DMS114 treated with DMSO at 0.1 percent for 48 hours (cell line): ENCODE measurements around the gene LTA4H.
"Not testable (repeated sequence)": the region's sequence is repeated elsewhere in the genome, so short reads cannot be mapped to it uniquely, and the experiment has no call there.

Source experiments
- DNase-seq: peaks from one replicate; lab custom pipeline; 2025; ENCODE audit not compliant: unreplicated experiment; lab: John Stamatoyannopoulos, UW

The LTA4H gene

DNA sequence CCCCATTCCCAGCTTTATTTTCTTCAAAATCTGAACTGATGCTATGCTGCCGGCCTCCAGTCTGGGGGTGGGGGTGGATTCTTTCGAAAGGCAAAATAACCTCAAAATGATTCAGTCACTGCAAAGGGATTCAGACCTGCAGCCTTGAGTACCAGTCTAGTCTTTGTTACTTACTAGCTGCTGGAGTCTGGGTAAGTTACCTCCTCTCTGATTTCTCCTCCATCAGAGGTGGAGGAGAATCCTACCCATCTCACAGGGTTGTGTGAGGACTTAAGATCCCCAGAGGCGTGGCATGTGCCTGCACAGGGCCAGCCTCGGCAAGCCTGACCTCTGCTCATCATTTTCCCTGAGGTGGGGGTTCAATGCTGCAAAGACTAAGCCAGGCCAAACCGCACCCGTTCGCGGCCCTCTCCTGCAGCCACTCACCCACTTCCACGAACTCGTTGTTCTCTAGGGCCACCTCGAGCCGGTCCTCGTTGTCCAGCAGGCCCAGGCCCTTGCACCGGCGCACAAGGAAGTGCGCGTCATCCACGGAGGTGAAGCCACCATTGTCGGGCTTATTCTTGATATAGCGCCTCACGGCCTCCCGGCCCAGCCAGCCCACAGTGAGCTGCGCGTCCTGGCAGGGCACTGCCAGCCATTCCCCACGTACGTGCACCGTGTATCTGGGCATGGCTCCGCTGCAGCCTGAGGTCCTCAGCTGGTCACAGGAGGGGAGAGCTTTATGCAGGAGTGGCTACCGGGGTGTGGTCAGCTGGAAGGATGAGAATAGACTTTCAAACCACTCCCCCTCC is 40.0 kb downstream of the LTA4H start:
- DNase-seq, result no peak

DNA sequence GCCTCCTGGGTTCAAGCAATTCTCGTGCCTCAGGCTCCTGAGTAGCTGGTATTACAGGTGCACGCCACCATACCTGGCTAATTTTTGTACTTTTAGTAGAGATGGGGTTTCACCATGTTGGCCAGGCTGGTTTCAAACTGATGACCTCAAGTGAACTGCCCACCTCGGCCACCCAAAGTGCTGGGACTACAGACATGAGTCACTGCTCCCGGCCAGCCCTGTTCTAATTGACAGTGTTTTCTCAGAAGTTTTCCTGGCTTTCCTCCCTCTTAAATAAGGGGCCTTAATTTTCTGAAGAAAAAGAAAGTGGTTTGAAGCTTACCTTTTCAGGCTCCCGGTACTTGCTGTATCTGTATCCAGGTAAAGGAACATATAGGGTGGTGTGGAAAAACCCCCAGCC is 40.9 kb downstream of the LTA4H start:
- DNase-seq, result no peak

DNA sequence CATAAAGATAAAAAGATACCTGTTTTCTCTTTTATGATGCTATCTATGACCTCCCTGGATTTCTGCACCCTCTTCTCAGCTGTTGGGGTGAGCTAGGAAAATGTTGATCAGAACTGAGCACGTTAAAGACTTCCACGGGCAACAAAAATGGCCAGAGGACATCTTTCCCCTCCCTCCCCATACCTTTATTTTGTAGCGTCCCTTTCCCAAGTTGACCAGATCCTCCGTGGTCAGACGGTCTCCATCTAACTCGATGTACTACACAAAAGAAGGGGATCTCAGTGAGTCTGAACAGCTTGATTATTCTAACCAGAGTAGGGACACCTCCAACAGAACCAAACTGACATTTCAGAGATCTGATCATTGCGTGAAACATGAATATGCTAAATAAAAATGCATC is 41.5 kb downstream of the LTA4H start:
- DNase-seq, result no peak

DNA sequence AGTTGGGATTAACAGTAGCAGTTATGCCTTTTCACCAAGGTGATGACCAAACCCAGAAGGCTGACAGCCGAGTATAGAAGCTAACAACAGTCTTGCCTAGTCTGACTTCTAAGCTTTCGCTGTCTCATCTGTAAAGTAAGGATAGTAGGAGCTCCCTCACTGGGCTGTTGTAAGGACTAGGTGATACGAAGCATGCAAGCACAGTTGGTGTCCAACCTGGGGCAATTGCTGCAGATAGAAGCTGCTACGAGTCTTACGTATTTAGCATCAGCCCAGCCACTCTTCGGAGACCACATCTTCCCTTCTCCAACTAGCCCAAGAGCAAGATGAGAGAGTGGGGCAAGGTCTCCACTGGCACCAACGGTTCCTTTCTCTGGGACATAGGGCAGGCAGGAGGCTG is 45.3 kb downstream of the LTA4H start:
- no peak for DNase-seq

DNA sequence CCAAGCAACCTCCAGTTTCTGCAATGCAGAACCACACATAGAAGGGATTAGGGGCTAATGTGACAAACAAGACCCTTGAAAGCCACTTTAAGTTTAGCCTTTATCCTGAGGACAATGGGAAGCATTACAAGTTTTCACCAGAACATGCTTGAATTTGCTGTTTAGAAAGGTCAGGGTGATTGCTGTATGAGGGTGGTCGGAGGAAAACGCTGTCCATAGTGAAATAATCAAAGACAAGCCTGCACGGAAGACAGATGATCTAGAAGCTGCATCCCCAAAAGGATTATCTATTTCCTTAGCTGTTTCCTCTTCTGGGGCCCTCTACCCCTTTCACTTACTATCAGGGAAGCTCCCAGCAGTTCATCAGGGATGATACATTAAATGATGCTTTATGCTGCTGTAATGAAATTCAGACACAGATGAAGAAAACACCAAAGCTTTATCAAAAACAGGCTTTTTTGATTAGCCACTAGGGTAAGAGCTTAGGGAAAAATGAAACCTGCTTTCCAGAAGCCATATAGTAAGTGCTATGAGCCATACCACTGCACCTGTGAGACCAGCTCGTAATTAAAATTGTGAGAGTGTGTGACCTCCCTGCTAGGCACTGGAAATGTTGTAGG is 45.8 kb downstream of the LTA4H start:
- no peak for DNase-seq

DNA sequence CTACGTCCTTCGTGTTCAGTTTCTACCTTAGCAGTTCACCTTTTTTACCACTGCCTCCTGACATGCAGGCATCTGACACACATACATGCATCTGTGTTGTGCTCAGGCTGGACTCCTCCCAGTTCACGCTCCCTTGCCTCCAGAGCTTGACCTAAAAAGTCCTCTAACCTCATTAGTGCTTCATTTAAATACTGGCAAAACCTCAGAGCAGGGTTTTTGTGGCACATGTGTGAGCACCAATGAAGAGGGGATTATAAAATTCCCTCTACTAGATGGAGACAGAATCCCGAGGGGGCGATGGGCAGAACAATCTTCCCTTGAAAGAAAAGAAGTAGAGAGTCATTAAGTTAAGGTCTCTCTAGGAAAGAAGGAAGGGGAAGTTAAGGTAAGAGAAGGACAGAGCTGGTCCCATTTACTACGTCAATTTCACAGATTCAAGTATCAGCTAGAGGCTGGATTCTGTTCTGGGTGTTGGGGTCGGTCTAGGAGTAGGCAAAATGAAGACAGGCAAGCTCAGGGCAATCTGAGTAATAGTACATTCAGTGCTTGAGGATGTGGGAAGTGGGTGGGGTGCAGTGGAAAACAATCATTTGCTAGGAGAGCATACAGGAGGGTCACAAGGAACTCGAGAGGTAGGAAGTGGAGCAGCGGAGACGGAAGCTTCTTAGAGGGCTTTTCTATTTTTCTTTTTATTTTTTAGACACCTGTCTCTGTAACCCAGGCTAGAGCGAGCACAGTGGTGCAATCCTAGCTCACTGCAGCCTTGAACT is 46.7 kb downstream of the LTA4H start:
- DNase-seq, result no peak

DNA sequence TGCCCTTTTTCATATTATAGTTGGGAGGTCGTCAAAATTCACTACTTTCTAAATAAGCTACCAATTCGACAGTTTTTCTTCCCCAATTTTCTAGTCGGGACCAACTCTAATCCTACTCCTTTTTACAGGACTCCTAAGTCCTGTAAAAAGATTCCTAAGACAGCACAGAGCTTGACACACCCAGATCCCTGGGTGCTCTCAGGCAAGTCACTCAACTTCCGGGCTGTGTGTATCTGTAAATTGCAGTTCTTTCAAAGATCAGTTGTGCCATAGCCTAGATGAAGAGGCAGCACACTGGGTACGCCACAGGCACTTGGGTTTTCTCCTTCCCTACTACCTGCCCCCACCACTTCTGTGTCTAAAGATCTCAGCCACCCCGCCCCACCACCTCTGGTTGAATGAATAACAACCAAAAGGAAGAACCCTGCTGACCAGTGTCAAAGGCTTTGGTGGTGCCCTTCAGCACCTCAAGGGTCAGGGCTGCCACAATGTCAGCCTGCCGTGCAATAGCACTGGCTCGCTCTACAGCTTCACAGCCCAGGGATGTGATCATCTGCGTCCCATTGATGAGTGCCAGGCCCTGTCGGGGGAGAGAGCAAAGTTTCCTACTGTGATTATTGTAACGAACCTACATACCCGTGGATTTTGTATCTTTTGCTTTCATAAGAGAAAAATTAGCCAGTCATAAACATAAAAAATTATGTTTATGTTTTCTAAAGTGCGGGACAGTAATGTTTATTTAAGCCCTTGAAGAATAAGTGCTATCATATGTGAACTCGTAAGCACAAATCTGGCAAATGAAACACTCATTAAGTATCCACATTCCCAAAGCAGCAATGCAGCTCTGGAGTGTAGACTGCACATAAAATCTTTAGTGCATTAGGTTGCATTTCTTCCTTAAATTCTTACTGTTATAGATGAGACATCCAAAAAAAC is 48.5 kb downstream of the LTA4H start:
- DNase-seq, result no peak

DNA sequence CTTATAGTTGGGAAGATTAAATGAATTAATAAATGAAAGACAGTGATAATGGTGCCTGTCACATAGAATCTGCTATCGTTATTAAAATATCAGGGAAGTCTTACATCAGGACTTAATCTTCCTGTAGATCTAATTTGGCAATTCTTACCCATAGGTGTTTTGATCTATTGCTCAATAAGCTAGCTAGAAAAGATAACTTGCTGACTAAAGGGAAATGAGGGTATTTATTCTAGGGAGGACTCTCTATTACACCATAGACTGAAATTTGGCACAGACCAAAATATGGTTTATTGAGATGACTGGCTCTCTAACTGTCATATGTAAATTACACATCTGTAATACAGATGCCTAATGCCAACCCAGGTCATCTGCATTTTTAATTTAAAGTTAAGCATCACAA is 50.7 kb downstream of the LTA4H start:
- no peak for DNase-seq

DNA sequence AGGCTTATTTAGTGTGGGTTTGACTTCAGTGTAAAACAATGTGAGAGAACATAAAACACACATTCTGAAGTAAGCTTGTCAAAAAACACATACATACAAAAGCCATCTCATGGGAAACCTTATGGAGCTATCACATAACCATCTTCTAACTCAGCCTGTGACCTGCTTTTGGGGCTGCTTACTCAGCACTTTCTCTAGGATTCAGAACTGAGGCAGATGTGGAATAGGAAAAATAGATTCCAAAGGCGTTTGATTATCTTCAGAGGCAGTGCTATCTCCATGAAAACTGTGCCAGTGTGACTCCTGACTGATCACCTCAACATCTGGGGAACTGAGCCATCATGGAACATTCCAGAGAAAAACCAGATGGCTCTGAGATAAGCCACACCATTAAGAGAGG is 52.8 kb downstream of the LTA4H start:
- DNase-seq, result no peak

DNA sequence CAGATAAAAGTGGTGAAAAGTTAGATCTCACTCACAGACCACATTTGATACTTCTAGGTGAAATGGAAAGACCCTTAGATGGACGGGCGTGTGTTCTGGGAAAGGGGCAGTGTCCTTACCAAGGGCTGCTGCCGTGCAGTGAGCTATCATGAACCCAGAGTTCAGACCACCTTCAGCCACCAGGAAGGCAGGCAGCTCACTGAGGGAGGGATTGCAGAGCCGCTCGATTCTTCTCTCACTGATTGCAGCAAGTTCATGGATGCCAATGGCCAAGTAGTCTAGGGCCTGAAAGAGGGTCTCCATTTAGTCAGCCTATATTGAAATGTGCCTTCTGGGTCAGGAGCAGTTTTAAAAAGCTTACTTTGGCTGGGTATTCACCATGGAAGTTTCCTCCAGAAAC is 55.0 kb downstream of the LTA4H start:
- DNase-seq, result no peak

DNA sequence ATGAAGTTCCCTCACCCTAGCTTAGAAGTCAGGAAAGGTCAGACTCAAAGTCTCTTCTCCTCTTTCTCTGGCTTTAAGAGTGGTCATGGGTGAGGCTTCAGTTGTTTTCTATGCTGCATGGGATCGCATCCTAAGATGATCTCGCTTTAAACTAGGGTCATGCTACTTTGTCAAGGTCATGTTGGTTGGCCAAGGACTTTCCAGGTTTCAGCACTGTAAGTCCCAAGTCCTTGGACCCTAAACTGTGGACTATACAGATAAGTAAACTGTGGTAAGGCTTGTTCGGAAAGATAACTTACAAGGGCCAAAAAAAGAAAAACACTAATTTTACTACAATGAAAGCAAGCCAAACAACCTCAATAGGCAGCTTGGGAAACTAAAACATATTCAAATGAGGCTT is 56.6 kb downstream of the LTA4H start:
- DNase-seq, result no peak

DNA sequence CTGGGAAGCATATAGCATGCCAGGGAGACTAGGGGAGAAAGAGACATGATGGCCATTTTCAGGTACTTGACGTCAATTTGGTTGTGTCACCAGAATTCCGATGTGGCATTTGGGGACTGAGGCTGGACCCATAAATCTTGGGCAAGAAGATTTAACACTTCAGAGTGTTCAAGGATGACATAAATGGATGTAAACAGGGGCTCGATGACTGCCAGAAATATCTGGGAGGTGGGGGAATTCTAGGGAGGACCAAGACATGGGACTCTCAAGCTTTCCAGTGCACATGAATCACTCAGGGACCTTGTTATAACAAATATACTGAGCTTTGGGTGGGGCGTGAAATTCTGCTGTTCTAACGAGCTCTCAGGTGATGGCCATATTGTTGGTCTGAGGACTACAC is 57.0 kb downstream of the LTA4H start:
- DNase-seq, result no peak

DNA sequence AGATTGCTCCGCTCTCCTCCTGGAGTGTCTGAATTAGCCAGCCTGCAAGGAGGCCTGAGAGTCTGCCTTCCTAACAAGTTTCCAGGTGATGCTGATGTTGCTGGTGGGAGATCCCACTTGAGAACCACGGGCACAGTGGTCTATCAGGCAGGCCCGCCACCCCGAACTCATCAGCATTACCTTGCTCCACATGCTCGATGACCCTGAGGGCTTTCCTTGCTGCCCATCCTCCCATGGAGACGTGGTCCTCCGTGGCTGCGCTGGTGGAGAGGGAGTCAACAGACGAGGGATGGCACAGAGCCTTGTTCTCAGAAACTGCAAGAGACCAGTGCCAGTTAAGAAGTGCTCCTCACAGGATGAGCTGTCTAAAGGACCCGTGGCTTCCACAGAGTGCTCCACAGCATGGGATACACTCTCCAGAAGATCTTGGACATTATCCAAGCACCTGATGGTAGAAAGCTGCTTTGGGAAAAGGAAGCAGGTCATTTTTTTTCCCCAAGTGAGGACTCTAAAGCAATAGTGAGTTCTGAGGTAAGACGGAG is 57.6 kb downstream of the LTA4H start:
- no peak for DNase-seq

DNA sequence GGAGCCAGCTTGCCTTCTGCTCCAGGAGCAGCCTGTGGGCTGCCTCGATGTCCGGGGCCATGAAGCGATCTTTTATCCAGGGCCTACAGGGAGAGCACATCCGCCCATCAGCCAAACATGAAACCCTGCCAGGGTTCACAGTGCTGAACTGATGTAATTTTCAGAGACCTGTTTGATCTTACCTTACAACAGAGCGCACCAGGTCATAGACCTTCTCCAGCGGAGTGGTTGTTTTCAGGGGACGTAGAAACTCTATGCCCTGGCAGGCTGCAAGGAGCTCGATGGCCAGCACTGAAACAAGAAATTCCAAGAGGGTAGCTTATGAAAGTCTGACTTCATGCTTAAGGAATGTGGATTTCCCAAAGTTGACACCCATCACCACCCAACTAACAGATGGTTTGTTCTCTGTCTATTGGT is 59.0 kb downstream of the LTA4H start:
- DNase-seq, result no peak

DNA sequence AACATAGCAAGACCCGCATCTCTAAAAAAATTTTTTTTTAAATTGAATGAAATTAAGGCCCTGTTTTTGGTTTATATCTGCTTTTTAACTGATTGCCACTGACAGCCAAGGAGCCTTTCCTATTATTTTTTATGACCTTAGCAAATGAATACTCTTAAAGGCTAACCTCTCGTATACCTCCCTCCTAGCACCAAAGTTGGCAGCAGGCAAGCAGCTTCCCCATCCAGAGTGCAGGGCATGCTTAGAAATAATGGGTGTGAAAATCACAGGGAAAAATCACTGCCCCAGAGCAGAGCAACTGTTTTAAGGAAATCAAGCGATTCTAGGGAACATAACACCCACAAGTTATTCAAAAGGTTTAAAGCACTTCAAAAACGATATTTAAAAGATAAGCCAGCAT is 59.9 kb downstream of the LTA4H start:
- no peak for DNase-seq

DNA sequence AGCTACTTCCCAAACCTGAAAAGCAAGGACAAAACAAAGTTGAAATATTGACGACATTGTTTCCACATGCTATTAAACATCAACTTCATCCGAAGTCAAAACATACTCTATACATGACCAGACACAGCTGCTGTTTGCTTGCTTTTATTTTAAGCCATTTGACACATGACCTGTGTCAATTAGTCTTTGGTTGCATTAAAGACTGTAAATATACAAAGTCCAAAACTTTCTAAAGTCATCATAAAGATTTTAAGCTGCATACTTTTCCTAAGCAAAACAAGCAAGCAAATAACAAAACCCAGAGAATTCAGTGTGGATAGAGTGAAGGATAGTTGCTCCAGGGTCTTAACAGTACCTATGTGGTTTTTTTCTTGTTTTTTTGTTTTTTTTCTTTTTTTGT is 61.0 kb downstream of the LTA4H start:
- DNase-seq, result no peak

DNA sequence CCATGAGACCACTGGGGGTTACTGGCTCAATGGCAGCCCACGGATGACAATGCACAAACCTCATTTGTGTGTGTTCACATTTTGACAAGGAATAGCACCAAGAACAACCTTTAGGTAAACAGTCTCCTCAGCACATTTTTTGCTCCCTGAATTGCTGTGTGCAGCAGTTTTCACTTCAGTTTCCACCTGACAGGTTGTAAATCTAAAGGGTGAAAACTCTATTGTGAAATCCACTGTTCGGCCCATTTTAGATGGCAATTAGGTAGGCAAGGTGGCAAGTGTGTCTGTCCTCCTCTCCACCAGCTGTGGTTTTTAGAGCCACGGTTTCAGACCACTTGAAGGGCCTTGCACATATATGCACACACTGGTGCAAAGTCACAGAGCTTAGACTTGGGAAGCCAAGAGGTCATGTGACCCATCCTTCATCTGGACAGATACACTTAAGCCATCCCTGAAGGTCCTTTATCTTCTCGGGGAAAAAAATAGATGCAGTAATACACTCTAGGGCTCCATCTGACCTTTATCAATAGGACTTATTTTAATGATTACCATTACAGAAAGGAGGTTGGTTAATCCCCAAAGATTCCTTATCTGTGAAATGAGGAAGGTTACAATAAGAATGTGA is 62.4 kb downstream of the LTA4H start:
- DNase-seq, result no peak

DNA sequence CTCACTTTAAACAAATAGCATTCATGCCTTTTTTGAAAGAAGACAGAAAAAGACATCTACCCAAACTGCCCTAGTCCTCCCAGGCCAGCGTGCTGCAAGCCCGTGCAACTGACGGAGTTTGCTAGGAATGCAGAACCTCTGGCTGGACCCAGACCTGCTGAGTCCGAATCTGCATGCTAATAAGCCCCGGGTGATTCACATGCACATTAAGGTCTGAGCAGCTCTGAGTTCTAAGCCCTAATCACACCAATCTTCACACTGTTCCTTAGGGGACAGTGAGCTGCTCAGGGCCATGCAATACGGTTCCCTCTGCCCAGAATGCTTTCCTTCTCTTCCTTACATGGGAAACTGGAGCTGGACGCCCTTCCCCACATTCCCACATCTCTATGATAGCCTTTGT is 64.5 kb downstream of the LTA4H start:
- no peak for DNase-seq

DNA sequence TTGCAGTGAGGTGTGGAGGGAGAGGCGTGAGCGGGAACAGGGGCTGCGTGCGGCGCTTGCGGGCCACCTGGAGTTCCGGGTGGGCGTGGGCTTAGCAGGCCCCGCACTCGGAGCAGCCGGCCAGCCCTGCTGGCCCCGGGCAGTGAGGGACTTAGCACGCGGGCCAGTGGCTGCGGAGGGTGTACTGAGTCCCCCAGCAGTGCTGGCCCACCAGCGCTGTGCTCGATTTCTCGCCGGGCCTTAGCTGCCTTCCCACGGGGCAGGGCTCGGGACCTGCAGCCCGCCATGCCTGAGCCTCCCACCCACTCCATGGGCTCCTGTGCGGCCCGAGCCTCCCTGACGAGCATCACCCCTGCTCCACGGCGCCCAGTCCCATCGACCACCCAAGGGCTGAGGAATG is 66.3 kb downstream of the LTA4H start:
- not testable (repeated sequence) for DNase-seq

DNA sequence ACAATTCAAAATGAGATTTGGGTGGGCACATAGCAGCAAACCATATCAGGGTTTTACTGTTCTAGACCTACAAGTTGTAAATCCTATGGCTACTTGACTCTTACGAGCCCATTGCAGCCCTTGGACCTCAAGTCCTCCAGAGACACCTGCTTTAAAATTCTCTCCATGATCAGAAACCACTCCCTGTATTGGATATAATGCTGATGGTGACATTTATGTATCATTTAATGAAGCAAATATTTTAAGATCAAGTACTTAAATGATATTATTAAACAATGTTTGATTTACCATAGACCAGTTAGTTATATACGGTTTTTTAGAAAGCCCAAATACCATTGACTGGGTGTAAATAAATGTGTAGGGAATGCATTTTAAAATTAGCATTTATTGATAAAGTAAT is 68.1 kb downstream of the LTA4H start:
- DNase-seq, result no peak
